H1 (cell line): ENCODE measurements around the gene ITGA5. TPM values are rescaled to one million over a fixed set of nuclear protein-coding genes. Genes with fewer than 3 reads are reported as not detected.

Experiments
- CEBPB ChIP-seq: IDR thresholded peaks from 2 replicates; pipeline ENCODE4 v1.6.1; 2012; ENCODE audit warnings: low read depth, low read length
- SP4 ChIP-seq: IDR thresholded peaks from 2 replicates; pipeline ENCODE4 v1.6.1; 2012; ENCODE audit warnings: low read length, inconsistent platforms
- SRF ChIP-seq: IDR thresholded peaks from 2 replicates; pipeline ENCODE4 v1.6.1; 2011; ENCODE audit warnings: mild to moderate bottlenecking, low read depth, low read length, moderate library complexity
- polyA plus RNA-seq, 7 experiments: library from polyadenylated mRNA; depleted of rRNA in 3 of 7; stranded (reverse) in 5 of 7; unstranded in 2 of 7; fragments of >200 nt in 5 of 7; fragments of 200-250 nt in 2 of 7; gene quantifications; 1 replicate in 5 of 7; 2 replicates in 1 of 7; 4 replicates in 1 of 7; pipeline versions ENCODE4 v1.2.1 to v1.2.3, GENCODE V29; 2011 to 2013; ENCODE audit warnings: missing spikeins in 2 of 7, mixed read lengths in 2 of 7
- total RNA-seq: library from RNA; stranded (reverse); fragmentation: NEBNext Ultra II Directional; extraction: Animal tissue kit (Norgen Biotek cat#: 25700); gene quantifications from 2 replicates; pipeline ENCODE4 v1.2.1, GENCODE V29; 2021
- TF ChIP-seq, protein P1 (sequence below): IDR thresholded peaks from 2 replicates; pipeline ENCODE4 v1.6.1; 2011; ENCODE audit warnings: low read length, improper control_type of control experiment

Gene ITGA5
- total and polyA plus RNA-seq, 2 of the 8 experiments (the other 6 are each of a cell fraction or from before 2014, with no cell fraction given): 11.6 to 19.4 TPM

DNA sequence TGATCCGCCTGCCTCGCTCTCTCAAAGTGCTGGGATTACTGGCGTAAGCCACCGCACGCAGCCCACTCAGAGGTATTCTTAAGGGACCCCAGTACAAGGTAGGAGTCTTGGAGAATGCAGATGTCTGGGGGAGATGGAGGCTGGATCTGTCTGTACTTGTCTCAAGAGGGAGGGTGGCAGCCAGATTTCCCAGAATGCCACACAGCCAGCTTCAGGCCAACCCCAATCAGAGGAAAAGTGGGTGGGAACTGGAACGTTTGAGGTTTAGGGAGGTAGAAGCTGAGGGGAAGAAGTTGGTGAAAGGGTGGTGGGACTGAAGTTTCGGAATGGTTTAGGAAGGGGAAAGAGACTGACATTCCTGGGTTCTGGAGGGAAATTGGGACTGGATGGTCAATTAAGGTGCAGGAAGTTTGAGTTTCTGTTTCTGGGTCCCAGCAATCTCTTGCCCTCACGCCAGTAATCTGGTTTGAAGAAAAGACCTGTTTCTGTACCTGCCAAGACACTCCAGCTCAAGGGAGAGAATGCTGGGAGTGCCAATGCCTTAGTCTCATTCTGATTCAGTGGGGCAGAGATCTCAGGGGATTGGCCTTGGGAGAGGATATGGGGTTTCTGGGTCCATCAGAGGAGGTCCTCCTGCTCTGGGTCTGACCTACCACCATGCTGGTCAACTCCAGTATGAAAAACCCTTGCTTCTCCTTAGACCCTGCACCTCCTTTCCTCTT is 26.4 kb downstream of the ITGA5 start (continued):
- TF ChIP-seq, protein P1, sequence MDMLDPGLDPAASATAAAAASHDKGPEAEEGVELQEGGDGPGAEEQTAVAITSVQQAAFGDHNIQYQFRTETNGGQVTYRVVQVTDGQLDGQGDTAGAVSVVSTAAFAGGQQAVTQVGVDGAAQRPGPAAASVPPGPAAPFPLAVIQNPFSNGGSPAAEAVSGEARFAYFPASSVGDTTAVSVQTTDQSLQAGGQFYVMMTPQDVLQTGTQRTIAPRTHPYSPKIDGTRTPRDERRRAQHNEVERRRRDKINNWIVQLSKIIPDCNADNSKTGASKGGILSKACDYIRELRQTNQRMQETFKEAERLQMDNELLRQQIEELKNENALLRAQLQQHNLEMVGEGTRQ: no peak
- TF ChIP-seq SP4: no peak
- no peak for TF ChIP-seq SRF
- no peak for TF ChIP-seq CEBPB
- TF ChIP-seq, all 59 proteins: peak for 0
